LHCN-M2 (cell line): ENCODE measurements around the gene TLE6. TPM values are rescaled to one million over a fixed set of nuclear protein-coding genes. Genes with fewer than 3 reads are reported as not detected.

Experiments used
- total RNA-seq: library from RNA; depleted of rRNA; stranded (reverse); fragments of >200 nt; gene quantifications from 2 replicates; pipeline ENCODE4 v1.2.3, GENCODE V29; 2014; rRNA removed

The TLE6 gene
- total RNA-seq, 1 experiment from 2014 or later: 0.40 TPM

Other genes with a start within 250 kb of the TLE6 start
- 47.7 and 51.0 TPM in 2 replicates for gene SLC39A3, start 237.5 kb upstream of the TLE6 start, total RNA-seq
- 91.8 and 92.7 TPM in 2 replicates for gene SGTA, start 194.3 kb upstream of the TLE6 start, total RNA-seq
- 207 and 274 TPM in 2 replicates for gene THOP1, start 192.1 kb upstream of the TLE6 start, total RNA-seq
- gene ZNF554, start 157.7 kb upstream of the TLE6 start, total RNA-seq: 1.9 and 2.5 TPM in 2 replicates
- gene ZNF555, start 136.1 kb upstream of the TLE6 start, total RNA-seq: 6.7 and 7.7 TPM in 2 replicates
- 7.4 and 8.3 TPM in 2 replicates for gene ZNF556, start 110.2 kb upstream of the TLE6 start, total RNA-seq
- gene ZNF57, start 76.6 kb upstream of the TLE6 start, total RNA-seq: 3.9 and 4.7 TPM in 2 replicates
- 2.9 and 3.3 TPM in 2 replicates for gene ZNF77, start 32.6 kb upstream of the TLE6 start, total RNA-seq
- gene TLE2, start 51.7 kb downstream of the TLE6 start, total RNA-seq: 0.69 and 2.4 TPM in 2 replicates
- gene TLE5, start 84.9 kb downstream of the TLE6 start, total RNA-seq: 257 and 316 TPM in 2 replicates
- gene GNA11, start 116.8 kb downstream of the TLE6 start, total RNA-seq: 80.7 and 81.2 TPM in 2 replicates
- gene GNA15, start 158.5 kb downstream of the TLE6 start, total RNA-seq: 0.06 and 0.40 TPM in 2 replicates
- not detected in 2 replicates for gene S1PR4, start 201.2 kb downstream of the TLE6 start, total RNA-seq
- gene NCLN, start 208.4 kb downstream of the TLE6 start, total RNA-seq: 105 and 118 TPM in 2 replicates
- gene CELF5, start 247.1 kb downstream of the TLE6 start, total RNA-seq: not detected in 2 replicates